Endodermal cell (in vitro differentiated cells): ENCODE data around the gene ZNF646. TPM values are rescaled to one million over a fixed set of nuclear protein-coding genes. Genes with fewer than 3 reads are reported as not detected.

ENCODE experiments used
- DNase-seq: peaks from one replicate; pipeline ENCODE4 v3.0.0-alpha.2; 2017
- H3K27ac ChIP-seq: 2 replicates; pipeline ENCODE4 v1.5.1; 2013; ENCODE audit warnings: mild to moderate bottlenecking, low read depth, low read length, moderate library complexity
- H3K27me3 ChIP-seq: 2 replicates; pipeline ENCODE4 v1.6.1; 2013; ENCODE audit warnings: mild to moderate bottlenecking, low read length, moderate library complexity; ENCODE audit not compliant: insufficient read depth, control insufficient read depth, poor library complexity, severe bottlenecking
- H3K36me3 ChIP-seq: 2 replicates; pipeline ENCODE4 v1.7.0; 2013; ENCODE audit warnings: mild to moderate bottlenecking, low read length, moderate library complexity; ENCODE audit not compliant: control insufficient read depth, insufficient read depth
- H3K4me1 ChIP-seq: one replicate; pipeline ENCODE4 v1.7.0; 2013; ENCODE audit warnings: low read length; ENCODE audit not compliant: control insufficient read depth, insufficient read depth
- H3K4me3 ChIP-seq: 2 replicates; pipeline ENCODE4 v1.5.1; 2013; ENCODE audit warnings: mild to moderate bottlenecking, low read length, moderate library complexity
- H3K9ac ChIP-seq: 2 replicates; pipeline ENCODE4 v1.6.1; 2013; ENCODE audit warnings: mild to moderate bottlenecking, low read length, moderate library complexity; ENCODE audit not compliant: poor library complexity, severe bottlenecking; ENCODE audit errors: extremely low read depth
- H3K9me3 ChIP-seq: 2 replicates; pipeline ENCODE4 v1.6.1; 2013; ENCODE audit warnings: mild to moderate bottlenecking, low read length, moderate library complexity; ENCODE audit not compliant: control insufficient read depth
- H3K27ac Mint-ChIP-seq: 2 replicates; pipeline ENCODE4 v1.8.0; 2020; ENCODE audit warnings: mixed read lengths
- H3K27me3 Mint-ChIP-seq: 2 replicates; pipeline ENCODE4 v1.8.0; 2021; ENCODE audit warnings: mild to moderate bottlenecking, mixed read lengths; ENCODE audit not compliant: insufficient read depth
- H3K36me3 Mint-ChIP-seq: 2 replicates; pipeline ENCODE4 v1.8.0; 2020; ENCODE audit warnings: low read depth, mixed read lengths
- H3K4me1 Mint-ChIP-seq: 2 replicates; pipeline ENCODE4 v1.8.0; 2020; ENCODE audit warnings: mixed read lengths
- H3K4me3 Mint-ChIP-seq: 2 replicates; pipeline ENCODE4 v1.8.0; 2020; ENCODE audit warnings: mild to moderate bottlenecking, moderate library complexity, mixed read lengths
- H3K9me3 Mint-ChIP-seq: 2 replicates; pipeline ENCODE4 v1.8.0; 2020; ENCODE audit warnings: mild to moderate bottlenecking, mixed read lengths
- WGBS, 2 experiments: methylation state at CpG; one replicate each; pipeline versions ENCODE4 v1.1.5 to v1.1.7; 2013; ENCODE audit warnings: missing lambda C conversion rate in 2 of 2, mixed read lengths in 1 of 2; ENCODE audit not compliant: insufficient coverage in 1 of 2, insufficient read length in 1 of 2; 5-methylcytosine and 5-hydroxymethylcytosine counted together
- total RNA-seq, 2 donors: library from RNA; stranded (reverse); fragmentation: NEBNext Ultra II Directional in 1 of 2; extraction: Animal tissue kit (Norgen Biotek cat#: 25700) in 1 of 2; gene quantifications; 2 replicates in 1 of 2; 3 replicates in 1 of 2; pipeline ENCODE4 v1.2.1, GENCODE V29; 2021
- TF ChIP-seq, protein P1 (sequence below): fragments of 200-600 bp; sonication (generic); conservative IDR thresholded peaks from 2 replicates; pipeline ENCODE4 v1.5.0; 2021; ENCODE audit warnings: antibody characterized with exemption, mild to moderate bottlenecking

The ZNF646 gene
- total RNA-seq, 2 donors from 2014 or later: 24.9 to 29.2 TPM

DNA sequence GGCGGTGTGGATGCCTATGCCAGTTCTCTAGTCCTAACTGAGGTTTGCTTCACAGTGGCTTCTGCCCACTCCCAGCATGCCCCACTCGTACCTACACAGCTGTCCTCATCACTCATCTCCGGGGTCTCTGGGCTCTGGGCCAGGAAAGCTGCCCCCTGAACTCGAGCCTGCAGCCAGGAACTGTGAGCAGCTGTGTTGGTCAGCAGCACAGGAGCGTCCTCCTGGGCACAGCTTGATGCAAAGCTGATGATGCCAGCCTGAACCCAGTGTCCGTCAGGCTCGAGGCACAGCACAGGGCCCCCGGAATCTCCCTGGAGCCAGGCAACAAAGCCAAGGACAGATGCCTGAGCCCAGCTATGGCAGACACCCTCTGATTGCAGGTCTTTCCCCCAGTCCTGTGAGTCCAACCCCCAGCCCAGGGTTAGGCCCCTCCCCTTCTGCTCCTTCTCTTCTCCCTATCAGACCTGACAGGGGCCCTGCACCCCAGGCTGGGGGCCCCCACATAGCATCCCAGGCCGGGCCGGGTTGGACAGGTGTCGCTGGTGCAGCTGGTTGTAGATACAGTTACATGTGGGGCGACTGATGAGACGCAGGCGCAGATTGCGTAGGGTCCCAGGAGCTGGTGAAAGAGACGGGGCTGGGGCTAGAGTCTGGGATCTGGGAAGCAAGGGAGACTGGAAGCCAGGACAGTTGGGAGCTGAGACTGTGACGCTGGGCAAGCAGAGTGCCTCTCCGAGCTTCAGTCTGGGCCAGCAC, 11.8 kb downstream of the ZNF646 start:
- H3K36me3 Mint-ChIP-seq: peaks cover 19% of the 10 kb centered on the region
- TF ChIP-seq, protein P1, sequence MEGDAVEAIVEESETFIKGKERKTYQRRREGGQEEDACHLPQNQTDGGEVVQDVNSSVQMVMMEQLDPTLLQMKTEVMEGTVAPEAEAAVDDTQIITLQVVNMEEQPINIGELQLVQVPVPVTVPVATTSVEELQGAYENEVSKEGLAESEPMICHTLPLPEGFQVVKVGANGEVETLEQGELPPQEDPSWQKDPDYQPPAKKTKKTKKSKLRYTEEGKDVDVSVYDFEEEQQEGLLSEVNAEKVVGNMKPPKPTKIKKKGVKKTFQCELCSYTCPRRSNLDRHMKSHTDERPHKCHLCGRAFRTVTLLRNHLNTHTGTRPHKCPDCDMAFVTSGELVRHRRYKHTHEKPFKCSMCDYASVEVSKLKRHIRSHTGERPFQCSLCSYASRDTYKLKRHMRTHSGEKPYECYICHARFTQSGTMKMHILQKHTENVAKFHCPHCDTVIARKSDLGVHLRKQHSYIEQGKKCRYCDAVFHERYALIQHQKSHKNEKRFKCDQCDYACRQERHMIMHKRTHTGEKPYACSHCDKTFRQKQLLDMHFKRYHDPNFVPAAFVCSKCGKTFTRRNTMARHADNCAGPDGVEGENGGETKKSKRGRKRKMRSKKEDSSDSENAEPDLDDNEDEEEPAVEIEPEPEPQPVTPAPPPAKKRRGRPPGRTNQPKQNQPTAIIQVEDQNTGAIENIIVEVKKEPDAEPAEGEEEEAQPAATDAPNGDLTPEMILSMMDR: no peak
- WGBS, 2 experiments: 89 to 94% methylated on average over 9 to 18 of the region's 18 CpGs

DNA sequence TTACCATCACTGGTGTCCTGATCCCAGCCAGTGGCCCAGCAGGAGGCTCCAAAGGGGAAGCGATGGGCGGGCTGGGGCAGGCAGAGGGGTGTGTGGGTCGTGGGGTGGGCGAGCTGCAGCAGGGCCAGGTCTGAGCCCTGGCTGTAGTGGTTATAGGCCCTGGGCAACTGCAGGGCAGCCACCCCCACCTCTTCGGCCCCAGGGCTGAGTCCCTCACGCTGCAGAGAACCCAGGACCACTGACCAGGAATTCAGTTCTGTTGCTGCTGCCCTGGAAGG, 12.3 kb downstream of the ZNF646 start:
- TF ChIP-seq, protein P1: no peak
- peaks cover 23% of the 10 kb centered on the region for H3K36me3 ChIP-seq
- Mint-ChIP-seq H3K4me1 (no peaks in the 10 kb centered on the region), H3K27me3 (no peaks in the 10 kb centered on the region), H3K9me3 (no peaks in the 10 kb centered on the region), H3K27ac (no peak overlapping the region), H3K36me3 (peaks cover 22% of the 10 kb centered on the region), H3K4me3 (no peak overlapping the region)
- H3K9me3 ChIP-seq: no peaks in the 10 kb centered on the region
- no peak overlapping the region for H3K9ac ChIP-seq
- no peak overlapping the region for H3K27ac ChIP-seq
- DNase-seq: no peak
- H3K4me1 ChIP-seq: no peaks in the 10 kb centered on the region
- no peak overlapping the region for H3K4me3 ChIP-seq
- no peaks in the 10 kb centered on the region for H3K27me3 ChIP-seq
- WGBS, 2 experiments: 87 to 93% methylated on average over 3 to 6 of the region's 6 CpGs

More for the DNA sequence above, 11.8 kb downstream of the ZNF646 start:
- Histone ChIP-seq H3K4me1 (no peaks in the 10 kb centered on the region), H3K27me3 (no peaks in the 10 kb centered on the region), H3K9ac (no peak overlapping the region), H3K36me3 (peaks cover 18% of the 10 kb centered on the region), H3K4me3 (no peak overlapping the region), H3K9me3 (no peaks in the 10 kb centered on the region), H3K27ac (no peak overlapping the region)
- no peak for DNase-seq
- no peaks in the 10 kb centered on the region for H3K4me1 Mint-ChIP-seq
- peak overlapping the region; percentile 60 for H3K27ac Mint-ChIP-seq
- no peaks in the 10 kb centered on the region for H3K9me3 Mint-ChIP-seq
- no peak overlapping the region for H3K4me3 Mint-ChIP-seq
- no peaks in the 10 kb centered on the region for H3K27me3 Mint-ChIP-seq

DNA sequence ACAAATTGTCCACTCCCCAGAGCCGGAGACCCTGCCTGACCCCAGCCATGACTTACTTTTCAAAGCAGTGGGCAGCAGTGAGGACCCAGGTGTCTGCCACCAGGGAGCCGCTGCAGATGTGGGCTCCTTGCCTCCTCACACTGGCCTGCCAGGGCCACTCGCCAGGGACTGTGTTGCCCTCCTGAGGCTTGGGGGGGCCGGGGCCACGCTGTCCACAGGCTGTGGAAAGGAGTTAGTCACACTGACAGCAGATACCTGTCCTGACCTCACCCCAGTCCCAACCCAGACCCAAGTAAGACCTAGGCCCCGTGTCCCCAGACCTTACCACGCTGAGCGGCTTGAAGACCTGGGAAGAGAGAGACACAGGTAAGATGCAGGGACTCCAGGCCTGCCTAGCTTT, 13.3 kb downstream of the ZNF646 start:
- no peak for DNase-seq
- Mint-ChIP-seq H3K36me3 (peaks cover 18% of the 10 kb centered on the region), H3K27me3 (no peaks in the 10 kb centered on the region), H3K9me3 (no peaks in the 10 kb centered on the region), H3K4me3 (no peak overlapping the region), H3K27ac (no peak overlapping the region), H3K4me1 (no peaks in the 10 kb centered on the region)
- Histone ChIP-seq H3K27me3 (no peaks in the 10 kb centered on the region), H3K4me1 (no peaks in the 10 kb centered on the region), H3K9ac (no peak overlapping the region), H3K9me3 (no peaks in the 10 kb centered on the region), H3K4me3 (no peak overlapping the region), H3K36me3 (peaks cover 23% of the 10 kb centered on the region), H3K27ac (no peak overlapping the region)
- TF ChIP-seq, protein P1: no peak
- 95 to 100% methylated on average over 1 to 8 of the region's 8 CpGs for WGBS, 2 experiments
